ENCODE data around the gene MEGF6.
"Not testable (repeated sequence)": the region's sequence is repeated elsewhere in the genome, so short reads cannot be mapped to it uniquely, and the experiment has no call there.

Gene MEGF6

DNA sequence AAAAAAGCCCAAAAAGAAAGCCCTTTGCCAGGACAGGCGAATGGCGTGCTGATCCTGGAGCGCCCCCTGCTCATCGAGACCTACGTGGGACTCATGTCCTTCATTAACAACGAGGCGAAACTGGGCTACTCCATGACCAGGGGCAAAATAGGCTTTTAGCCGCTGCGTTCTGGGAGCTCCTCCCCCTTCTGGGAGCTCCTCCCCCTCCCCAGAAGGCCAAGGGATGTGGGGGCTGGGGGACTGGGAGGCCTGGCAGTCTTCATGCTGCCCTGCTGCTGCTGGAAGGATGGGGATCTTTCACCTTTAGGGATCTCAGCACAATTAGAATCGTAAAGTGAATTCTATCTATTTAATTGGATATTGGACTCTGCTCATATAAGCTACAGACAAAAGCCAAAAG is 17.1 kb upstream of the MEGF6 start:
- Histone ChIP-seq H3K27ac (ENCODE audit: low read length) (no peak overlapping the region), H3K36me3 (ENCODE audit: control insufficient read depth, insufficient read depth, low read length) (0 out of 2 replicates have a peak, but pooled peaks cover 2% of the 10 kb centered on the region), H3K4me1 (ENCODE audit: control insufficient read depth, insufficient read depth, low read length) (peaks cover 2% of the 10 kb centered on the region; the same call in 1 of the 2 replicates), H3K9me3 (ENCODE audit: control insufficient read depth, insufficient read depth, low read length) (no peaks in the 10 kb centered on the region), H3K4me3 (ENCODE audit: low read length) (no peak overlapping the region), H3K27me3 (ENCODE audit: control insufficient read depth, insufficient read depth, low read length) (no peaks in the 10 kb centered on the region)
- no peak for DNase-seq (ENCODE audit: low read depth, low spot score)
- WGBS (ENCODE audit: insufficient coverage, insufficient read length): no CpG with 5 or more reads among the region's 10 CpGs

DNA sequence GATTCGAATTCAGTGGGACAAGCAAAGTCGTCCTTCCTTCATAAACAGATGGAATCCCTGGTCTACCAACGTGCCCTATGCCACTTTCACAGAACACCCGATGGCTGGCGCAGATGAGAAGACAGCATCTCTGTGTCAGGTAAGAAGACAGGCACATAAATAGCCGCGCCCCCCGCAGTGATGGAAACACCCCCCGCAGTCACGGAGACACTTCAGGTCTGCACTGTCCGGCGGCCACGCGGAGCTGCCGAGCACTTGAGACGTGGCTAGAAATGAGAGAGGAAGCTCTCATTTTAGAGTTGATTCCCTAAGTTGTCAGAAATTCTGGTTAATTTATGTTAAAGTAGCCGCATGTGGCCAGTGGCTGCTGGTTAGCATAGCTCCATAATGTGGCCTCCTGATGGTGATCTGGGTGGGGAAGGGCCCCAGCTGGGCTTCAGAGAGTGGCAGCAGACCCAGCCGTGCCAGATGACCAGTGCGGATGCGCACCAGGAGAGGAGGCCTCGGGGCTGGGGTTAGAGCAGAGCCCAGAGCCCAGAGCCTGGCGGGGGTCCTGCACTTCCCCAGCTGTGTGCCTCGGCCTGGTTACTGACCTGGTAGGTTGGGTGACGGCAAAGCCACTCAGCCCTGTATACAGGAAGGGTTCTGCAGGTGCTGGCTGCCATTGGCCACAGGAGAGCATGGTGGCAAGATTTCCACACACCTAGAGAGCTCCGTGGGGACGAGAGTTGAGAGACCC is 16.4 kb upstream of the MEGF6 start:
- no peak overlapping the region for H3K27ac ChIP-seq (ENCODE audit: low read length)
- H3K27me3 ChIP-seq (ENCODE audit: control insufficient read depth, insufficient read depth, low read length): no peaks in the 10 kb centered on the region
- H3K4me1 ChIP-seq (ENCODE audit: control insufficient read depth, insufficient read depth, low read length): peaks cover 2% of the 10 kb centered on the region; the same call in 1 of the 2 replicates
- WGBS (ENCODE audit: insufficient coverage, insufficient read length): no CpG with 5 or more reads among the region's 26 CpGs
- H3K4me3 ChIP-seq (ENCODE audit: low read length): no peak overlapping the region
- H3K36me3 ChIP-seq (ENCODE audit: control insufficient read depth, insufficient read depth, low read length): 0 out of 2 replicates have a peak, but pooled peaks cover 2% of the 10 kb centered on the region
- no peaks in the 10 kb centered on the region for H3K9me3 ChIP-seq (ENCODE audit: control insufficient read depth, insufficient read depth, low read length)
- DNase-seq (ENCODE audit: low read depth, low spot score): no peak

- H3K27ac ChIP-seq (ENCODE audit: low read length): no peak overlapping the region
Observed at GRCh38 chr1:3626025-3626424, 14.7 kb upstream of the MEGF6 start.

GRCh38 chr1:3625151-3625907 is 14.0 kb upstream of the MEGF6 start:
- H3K4me1 ChIP-seq (ENCODE audit: control insufficient read depth, insufficient read depth, low read length): 0 out of 2 replicates have a peak, but pooled peaks cover 2% of the 10 kb centered on the region
- H3K27me3 ChIP-seq (ENCODE audit: control insufficient read depth, insufficient read depth, low read length): no peaks in the 10 kb centered on the region
- no peak for DNase-seq (ENCODE audit: low read depth, low spot score)
- WGBS (ENCODE audit: insufficient coverage, insufficient read length): no CpG with 5 or more reads among the region's 71 CpGs
- H3K36me3 ChIP-seq (ENCODE audit: control insufficient read depth, insufficient read depth, low read length): 0 out of 2 replicates have a peak, but pooled peaks cover 2% of the 10 kb centered on the region
- H3K4me3 ChIP-seq (ENCODE audit: low read length): peak overlapping the region; percentile 88
- H3K9me3 ChIP-seq (ENCODE audit: control insufficient read depth, insufficient read depth, low read length): no peaks in the 10 kb centered on the region
- no peak overlapping the region for H3K27ac ChIP-seq (ENCODE audit: low read length)

More at GRCh38 chr1:3626025-3626424, 14.7 kb upstream of the MEGF6 start:
- H3K36me3 ChIP-seq (ENCODE audit: control insufficient read depth, insufficient read depth, low read length): 0 out of 2 replicates have a peak, but pooled peaks cover 2% of the 10 kb centered on the region
- DNase-seq (ENCODE audit: low read depth, low spot score): no peak
- 0 out of 2 replicates have a peak, but pooled peaks cover 2% of the 10 kb centered on the region for H3K4me1 ChIP-seq (ENCODE audit: control insufficient read depth, insufficient read depth, low read length)
- no peaks in the 10 kb centered on the region for H3K9me3 ChIP-seq (ENCODE audit: control insufficient read depth, insufficient read depth, low read length)
- no peaks in the 10 kb centered on the region for H3K27me3 ChIP-seq (ENCODE audit: control insufficient read depth, insufficient read depth, low read length)
- no CpG with 5 or more reads among the region's 4 CpGs for WGBS (ENCODE audit: insufficient coverage, insufficient read length)
- H3K4me3 ChIP-seq (ENCODE audit: low read length): no peak overlapping the region

GRCh38 chr1:3624200-3625136 is 13.2 kb upstream of the MEGF6 start, which contains the start of gene TPRG1L:
Gene TPRG1L, plus strand, starts transcription at chr1:3625015. Its CDS starts 58 bp downstream, at chr1:3625073.
- Histone ChIP-seq H3K4me3 (ENCODE audit: low read length) (peak within 1 kb of the TSS; percentile 88), H3K36me3 (ENCODE audit: control insufficient read depth, insufficient read depth, low read length) (no peaks in the 10 kb centered on the region), H3K9me3 (ENCODE audit: control insufficient read depth, insufficient read depth, low read length) (no peaks in the 10 kb centered on the region), H3K4me1 (ENCODE audit: control insufficient read depth, insufficient read depth, low read length) (0 out of 2 replicates have a peak, but pooled peaks cover 2% of the 10 kb centered on the region), H3K27ac (ENCODE audit: low read length) (no peak within 1 kb of the TSS), H3K27me3 (ENCODE audit: control insufficient read depth, insufficient read depth, low read length) (no peaks in the 10 kb centered on the region)
- WGBS (ENCODE audit: insufficient coverage, insufficient read length): no CpG with 5 or more reads among the region's 108 CpGs
- DNase-seq (ENCODE audit: low read depth, low spot score): peak; percentile 94

DNA sequence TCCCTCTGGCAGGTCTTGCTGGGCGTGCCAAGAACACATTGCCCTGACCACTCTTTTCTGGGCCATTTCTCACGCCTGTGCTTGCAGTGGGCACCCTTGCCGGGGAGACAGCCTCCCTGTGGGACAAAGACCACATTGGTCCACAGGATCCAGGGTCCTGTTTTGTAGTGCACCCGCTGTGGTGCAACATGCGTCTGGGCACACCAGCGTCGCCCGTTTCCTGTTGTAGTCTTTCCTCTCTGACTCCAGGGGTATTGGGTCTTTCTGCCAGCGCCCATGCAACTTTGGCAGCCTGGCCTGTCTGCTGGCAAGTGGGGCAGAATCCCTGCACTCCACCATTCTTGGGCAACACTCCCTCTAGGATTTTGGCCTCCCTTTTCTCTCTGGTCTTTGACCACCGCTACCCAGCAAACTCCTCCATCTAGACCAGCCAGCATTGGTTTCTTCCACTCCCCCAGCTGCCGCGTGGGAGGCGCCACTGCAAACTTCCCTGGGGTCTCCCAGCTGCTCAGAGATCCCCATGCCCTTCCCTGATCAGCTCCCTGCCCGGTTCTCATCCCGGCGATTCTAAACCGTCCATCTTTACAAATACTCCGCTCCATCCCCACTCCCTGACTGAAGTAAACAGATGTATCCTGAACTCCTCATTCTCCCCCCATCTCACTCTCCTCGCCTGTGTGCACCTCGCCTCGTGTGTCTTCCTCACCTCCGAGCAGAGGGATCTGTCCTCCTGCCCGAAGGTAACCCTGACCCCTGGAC is 12.3 kb upstream of the MEGF6 start:
- DNase-seq (ENCODE audit: low read depth, low spot score): no peak
- H3K27me3 ChIP-seq (ENCODE audit: control insufficient read depth, insufficient read depth, low read length): no peaks in the 10 kb centered on the region
- WGBS (ENCODE audit: insufficient coverage, insufficient read length): no CpG with 5 or more reads among the region's 23 CpGs
- no peak overlapping the region for H3K27ac ChIP-seq (ENCODE audit: low read length)
- no peaks in the 10 kb centered on the region for H3K9me3 ChIP-seq (ENCODE audit: control insufficient read depth, insufficient read depth, low read length)
- H3K4me3 ChIP-seq (ENCODE audit: low read length): peak overlapping the region; percentile 85; the same call in 1 of the 2 replicates
- H3K4me1 ChIP-seq (ENCODE audit: control insufficient read depth, insufficient read depth, low read length): 0 out of 2 replicates have a peak, but pooled peaks cover 2% of the 10 kb centered on the region
- H3K36me3 ChIP-seq (ENCODE audit: control insufficient read depth, insufficient read depth, low read length): no peaks in the 10 kb centered on the region

- H3K27ac ChIP-seq (ENCODE audit: low read length); H3K4me1 ChIP-seq (ENCODE audit: control insufficient read depth, insufficient read depth, low read length); DNase-seq (ENCODE audit: low read depth, low spot score); H3K27me3 ChIP-seq (ENCODE audit: control insufficient read depth, insufficient read depth, low read length); H3K36me3 ChIP-seq (ENCODE audit: control insufficient read depth, insufficient read depth, low read length); H3K9me3 ChIP-seq (ENCODE audit: control insufficient read depth, insufficient read depth, low read length); H3K4me3 ChIP-seq (ENCODE audit: low read length): not testable (repeated sequence)
- no CpG with 5 or more reads among the region's 9 CpGs for WGBS (ENCODE audit: insufficient coverage, insufficient read length)
Observed at GRCh38 chr1:3622102-3622501, 10.8 kb upstream of the MEGF6 start.

GRCh38 chr1:3621151-3621671 is 9.9 kb upstream of the MEGF6 start:
- H3K4me3 ChIP-seq (ENCODE audit: low read length); H3K4me1 ChIP-seq (ENCODE audit: control insufficient read depth, insufficient read depth, low read length); H3K27me3 ChIP-seq (ENCODE audit: control insufficient read depth, insufficient read depth, low read length); H3K9me3 ChIP-seq (ENCODE audit: control insufficient read depth, insufficient read depth, low read length); H3K27ac ChIP-seq (ENCODE audit: low read length); H3K36me3 ChIP-seq (ENCODE audit: control insufficient read depth, insufficient read depth, low read length); DNase-seq (ENCODE audit: low read depth, low spot score): not testable (repeated sequence)
- no CpG with 5 or more reads among the region's 15 CpGs for WGBS (ENCODE audit: insufficient coverage, insufficient read length)

DNA sequence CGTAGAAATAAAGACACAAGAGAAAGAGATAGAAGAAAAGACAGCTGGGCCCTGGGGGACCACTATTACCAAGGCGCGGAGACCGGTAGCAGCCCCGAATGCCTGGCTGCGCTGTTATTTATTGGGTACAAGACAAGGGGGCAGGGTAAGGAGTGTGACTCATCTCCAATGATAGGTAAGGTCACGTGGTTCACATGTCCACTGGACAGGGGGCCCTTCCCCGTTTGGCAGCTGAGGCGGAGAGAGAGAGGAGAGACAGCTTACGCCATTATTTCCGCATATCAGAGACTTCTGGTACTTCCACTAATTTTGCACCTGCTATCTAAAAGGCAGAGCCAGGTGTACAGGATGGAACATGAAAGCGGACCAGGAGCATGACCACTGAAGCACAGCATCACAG is 9.4 kb upstream of the MEGF6 start:
- no CpG with 5 or more reads among the region's 12 CpGs for WGBS (ENCODE audit: insufficient coverage, insufficient read length)
- Histone ChIP-seq H3K9me3 (ENCODE audit: control insufficient read depth, insufficient read depth, low read length) (no peaks in the 10 kb centered on the region), H3K27ac (ENCODE audit: low read length) (no peak overlapping the region), H3K4me3 (ENCODE audit: low read length) (no peak overlapping the region), H3K4me1 (ENCODE audit: control insufficient read depth, insufficient read depth, low read length) (0 out of 2 replicates have a peak, but pooled peaks cover 2% of the 10 kb centered on the region), H3K36me3 (ENCODE audit: control insufficient read depth, insufficient read depth, low read length) (no peaks in the 10 kb centered on the region), H3K27me3 (ENCODE audit: control insufficient read depth, insufficient read depth, low read length) (no peaks in the 10 kb centered on the region)
- no peak for DNase-seq (ENCODE audit: low read depth, low spot score)
